ENCODE data around the gene EGFLAM.
"Not testable (repeated sequence)": the region's sequence is repeated elsewhere in the genome, so short reads cannot be mapped to it uniquely, and the experiment has no call there.

DNA sequence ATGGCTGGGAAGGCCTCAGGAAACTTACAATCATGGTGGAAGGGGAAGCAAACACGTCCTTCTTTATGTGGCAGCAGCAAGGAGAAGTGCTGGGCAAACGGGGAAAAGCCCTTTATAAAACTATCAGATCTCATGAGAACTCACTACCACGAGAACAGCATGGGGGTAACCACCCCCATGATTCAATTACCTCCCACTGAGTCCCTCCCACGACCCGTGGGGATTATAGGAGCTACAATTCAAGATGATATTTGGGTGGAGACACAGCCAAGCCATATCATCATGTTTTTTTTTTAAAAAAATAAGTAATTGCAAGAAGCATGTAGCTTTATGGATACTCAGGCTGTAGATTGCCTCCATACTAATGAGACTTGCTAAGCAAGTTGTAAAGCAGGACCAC, 157.4 kb downstream of the EGFLAM start:
- TF ChIP-seq, protein P1, sequence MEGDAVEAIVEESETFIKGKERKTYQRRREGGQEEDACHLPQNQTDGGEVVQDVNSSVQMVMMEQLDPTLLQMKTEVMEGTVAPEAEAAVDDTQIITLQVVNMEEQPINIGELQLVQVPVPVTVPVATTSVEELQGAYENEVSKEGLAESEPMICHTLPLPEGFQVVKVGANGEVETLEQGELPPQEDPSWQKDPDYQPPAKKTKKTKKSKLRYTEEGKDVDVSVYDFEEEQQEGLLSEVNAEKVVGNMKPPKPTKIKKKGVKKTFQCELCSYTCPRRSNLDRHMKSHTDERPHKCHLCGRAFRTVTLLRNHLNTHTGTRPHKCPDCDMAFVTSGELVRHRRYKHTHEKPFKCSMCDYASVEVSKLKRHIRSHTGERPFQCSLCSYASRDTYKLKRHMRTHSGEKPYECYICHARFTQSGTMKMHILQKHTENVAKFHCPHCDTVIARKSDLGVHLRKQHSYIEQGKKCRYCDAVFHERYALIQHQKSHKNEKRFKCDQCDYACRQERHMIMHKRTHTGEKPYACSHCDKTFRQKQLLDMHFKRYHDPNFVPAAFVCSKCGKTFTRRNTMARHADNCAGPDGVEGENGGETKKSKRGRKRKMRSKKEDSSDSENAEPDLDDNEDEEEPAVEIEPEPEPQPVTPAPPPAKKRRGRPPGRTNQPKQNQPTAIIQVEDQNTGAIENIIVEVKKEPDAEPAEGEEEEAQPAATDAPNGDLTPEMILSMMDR (IDR thresholded peaks at IDR 0.05), result not testable (repeated sequence)
- TF ChIP-seq POLR2A (IDR thresholded peaks at IDR 0.05), result not testable (repeated sequence)
